GM19240 (cell line): ENCODE measurements around the gene KRT3.

Experiments
- DNase-seq: peaks from one replicate; pipeline ENCODE4 v3.0.0; 2011; ENCODE audit warnings: low spot score; ENCODE audit not compliant: insufficient read length

KRT3 gene

DNA sequence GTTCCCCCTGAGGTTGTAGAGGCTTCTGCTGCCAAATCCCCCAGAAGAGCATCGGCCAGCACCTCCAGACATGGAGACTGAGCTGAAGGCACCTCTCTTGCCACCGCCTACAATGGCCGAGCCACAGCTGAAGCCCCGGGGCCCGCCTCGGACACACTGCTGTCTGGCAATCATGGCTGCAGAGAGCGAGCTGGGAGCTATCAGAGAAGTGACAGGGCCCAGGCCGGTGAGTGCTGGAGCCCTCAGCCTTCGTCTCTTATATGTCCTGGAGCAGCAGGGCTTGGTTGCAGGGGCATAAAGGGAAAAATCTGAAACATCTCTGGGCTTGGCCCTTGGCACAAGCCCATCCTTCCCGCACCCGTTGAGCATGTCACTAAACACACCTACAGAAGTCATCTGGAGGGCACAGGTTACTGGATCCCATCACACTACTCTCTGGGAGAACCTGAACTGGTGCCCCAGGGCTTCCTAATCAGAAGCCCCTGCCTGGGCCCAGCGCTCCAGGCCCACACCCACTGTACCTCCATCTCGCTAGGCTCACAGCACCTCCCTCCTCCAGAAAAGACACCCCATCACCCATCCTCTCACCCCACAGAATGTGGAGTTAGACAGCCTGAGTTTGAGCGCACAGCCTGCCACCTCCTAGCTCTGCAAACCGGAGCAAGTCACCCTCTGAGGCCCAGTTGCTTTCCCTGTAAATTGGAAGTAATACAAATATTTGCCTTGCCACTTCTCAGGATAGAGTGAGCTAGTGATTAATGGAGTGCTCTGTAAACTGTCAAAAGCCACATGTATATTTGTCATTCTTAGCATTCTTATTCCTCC lies 18.2 kb upstream of the KRT3 start, which contains the start of gene KRT4:
Gene KRT4 (minus strand): TSS at position 232 of the 825 bp plus-strand sequence. CDS start 58 bp downstream, at position 174.
- DNase-seq = no peak

GRCh38 chr12:52813203-52813819 lies 17.4 kb upstream of the KRT3 start:
- DNase-seq = no peak

DNA sequence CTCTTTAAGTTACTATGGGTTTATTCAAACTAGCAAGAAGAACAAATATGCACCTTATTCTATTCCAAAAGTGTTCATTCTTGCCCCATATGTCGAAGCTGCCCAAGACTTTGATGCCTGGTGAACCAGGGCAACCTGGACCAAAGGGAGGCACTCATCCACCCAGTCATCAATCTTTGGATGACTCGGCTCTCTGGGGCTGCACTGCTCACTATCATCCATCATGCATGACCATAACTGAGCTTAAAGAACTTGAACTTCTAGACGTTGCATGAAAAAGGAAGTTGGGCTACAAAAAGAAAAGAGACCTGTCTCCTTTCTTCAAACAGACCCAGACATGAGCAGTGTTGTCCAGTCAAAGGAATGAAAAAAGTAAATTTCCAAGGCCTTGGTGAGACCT lies 16.8 kb upstream of the KRT3 start:
- DNase-seq = no peak

- DNase-seq = no peak
Observed at GRCh38 chr12:52812073-52812400, 16.1 kb upstream of the KRT3 start.

DNA sequence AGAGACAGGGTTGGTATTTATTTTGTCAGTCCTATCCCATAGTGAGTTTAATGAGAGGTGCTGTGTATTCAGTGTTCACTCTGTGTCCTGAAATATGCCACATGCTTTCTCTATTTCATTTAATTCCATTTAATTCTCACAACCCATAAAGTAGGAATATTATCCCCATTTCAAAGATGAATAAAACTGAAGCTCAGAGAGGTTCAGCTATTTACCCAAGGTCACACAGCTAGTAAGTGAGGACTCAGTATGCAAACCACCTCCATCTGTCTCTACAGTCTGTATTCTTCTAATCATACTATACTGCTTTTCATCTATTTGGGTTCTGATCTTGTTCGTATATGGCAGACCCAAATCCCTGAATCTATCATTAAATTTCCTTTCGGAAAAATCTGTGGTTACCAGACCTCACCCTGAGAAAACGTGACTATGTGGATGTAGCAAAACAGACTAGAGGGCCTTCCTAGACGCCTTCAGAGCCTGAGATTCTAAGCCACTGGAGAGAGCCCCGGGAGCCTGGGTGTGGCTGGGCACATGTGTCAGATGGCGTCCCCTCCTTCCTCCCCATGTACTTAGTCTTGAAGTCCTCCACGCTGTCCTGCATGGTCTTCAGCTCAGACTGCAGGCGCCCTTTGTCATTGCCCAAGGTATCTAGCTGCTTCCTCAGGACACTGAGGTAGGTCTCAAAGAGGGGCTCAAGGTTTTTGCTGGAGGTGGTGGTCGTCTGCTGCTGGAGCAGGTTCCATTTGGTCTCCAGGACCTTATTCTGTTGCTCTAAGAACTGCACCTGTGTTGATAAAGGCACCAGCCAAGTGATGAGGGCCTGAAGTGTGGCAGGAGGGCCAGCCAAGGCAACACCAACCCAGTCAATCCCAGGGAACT lies 15.5 kb upstream of the KRT3 start:
- DNase-seq = no peak

- no peak for DNase-seq
Observed at GRCh38 chr12:52810554-52810953, 14.6 kb upstream of the KRT3 start.

GRCh38 chr12:52809166-52809565 lies 13.2 kb upstream of the KRT3 start:
- DNase-seq = no peak

DNA sequence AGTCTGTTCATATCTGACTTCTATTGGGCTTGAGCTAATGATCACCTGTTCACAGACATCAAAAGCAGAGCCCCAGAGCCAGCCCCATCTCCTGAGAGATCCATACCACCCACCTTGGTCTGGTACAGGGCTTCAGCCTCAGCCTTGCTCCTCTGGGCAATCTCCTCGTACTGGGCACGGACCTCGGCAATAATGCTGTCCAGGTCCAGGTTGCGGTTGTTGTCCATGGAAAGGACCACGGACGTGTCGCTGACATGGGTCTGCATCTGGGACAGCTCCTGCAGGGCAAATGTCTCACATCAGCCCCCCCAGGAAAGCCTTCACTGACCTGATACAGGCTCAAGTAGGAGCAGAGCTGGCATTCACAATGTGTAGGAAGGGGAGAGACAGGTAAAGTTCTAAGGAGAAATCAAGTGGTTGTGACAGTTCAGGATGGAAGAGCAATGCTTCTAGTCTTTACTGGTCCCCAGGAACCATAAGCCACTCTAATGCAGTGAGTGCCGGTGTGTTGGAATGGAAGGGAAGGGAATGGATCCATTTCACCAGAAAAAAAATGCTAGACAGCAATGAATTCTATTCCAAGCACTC lies 12.8 kb upstream of the KRT3 start:
- DNase-seq = no peak

DNA sequence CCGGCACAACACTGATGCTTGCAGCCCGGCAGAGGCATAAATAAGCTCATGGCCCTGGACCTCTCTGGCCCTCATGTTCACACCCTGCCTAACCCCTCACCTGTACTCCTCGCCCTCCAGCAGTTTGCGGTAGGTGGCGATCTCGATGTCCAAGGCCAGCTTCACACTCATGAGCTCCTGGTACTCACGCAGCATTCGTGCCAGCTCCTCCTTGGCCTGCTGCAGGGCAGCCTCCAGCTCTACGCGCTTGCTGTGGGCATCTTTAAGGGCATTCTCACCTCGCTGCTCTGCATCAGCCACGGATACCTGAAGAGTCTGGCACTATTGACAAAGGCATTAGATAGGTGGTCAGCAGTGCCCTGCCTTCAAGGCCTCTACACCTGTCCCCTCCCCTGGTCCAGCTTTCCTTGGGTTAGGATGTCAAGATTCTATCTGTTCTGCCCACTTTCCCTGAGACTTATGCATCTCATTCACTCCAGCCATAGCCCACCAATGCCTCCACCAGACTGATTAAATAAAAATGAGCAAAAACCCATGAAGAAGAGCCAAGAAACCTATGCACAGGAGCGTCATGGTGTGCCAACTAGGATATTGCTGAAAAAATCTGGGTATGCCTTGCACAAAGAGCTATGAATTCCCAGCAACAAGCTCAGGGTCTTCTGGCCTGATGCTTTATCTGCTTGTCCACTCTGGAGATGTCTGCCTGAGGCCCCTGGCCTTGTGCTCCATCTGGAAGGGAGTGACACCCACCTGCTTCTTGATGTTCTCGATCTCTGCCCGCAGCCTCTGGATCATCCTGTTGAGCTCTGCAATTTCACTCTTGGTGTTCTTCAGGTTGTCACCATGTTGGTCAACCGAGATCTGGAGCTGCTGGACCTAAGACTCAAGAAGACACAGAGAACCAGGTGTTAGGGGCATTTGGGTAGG lies 11.9 kb upstream of the KRT3 start:
- no peak for DNase-seq

GRCh38 chr12:52806821-52807543 lies 11.1 kb upstream of the KRT3 start:
- DNase-seq = no peak

DNA sequence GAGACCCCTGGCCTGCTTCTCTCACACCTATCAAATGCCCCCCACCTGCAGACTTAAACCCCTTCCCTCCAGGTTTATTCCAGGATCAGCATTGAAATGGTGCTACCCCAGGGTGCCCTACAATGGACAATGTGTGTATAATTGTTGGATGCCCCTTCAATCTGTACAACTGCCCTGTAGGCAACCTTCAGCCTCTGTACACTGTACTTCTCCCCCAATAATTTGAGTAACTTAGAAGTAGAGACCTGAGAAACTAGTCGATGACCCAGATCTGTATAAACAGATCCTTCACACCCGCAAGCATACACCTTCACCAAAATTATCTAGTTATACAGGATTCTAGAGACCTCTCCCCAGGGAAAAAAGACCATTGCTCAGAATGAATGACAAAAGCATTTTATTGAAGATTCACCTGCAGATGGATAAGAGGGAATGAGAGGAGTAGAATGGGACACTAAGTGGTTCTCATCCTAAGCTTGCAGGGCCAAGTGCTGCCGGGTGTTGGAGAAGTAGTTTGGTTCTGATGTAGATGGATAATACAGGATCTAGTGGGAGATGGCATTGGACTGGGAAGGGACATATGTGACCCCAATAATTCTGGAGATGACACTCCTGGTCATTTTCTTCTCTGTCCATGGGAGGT lies 10.4 kb upstream of the KRT3 start:
- DNase-seq = no peak

GRCh38 chr12:52805739-52806138 lies 9.8 kb upstream of the KRT3 start:
- DNase-seq = no peak

DNA sequence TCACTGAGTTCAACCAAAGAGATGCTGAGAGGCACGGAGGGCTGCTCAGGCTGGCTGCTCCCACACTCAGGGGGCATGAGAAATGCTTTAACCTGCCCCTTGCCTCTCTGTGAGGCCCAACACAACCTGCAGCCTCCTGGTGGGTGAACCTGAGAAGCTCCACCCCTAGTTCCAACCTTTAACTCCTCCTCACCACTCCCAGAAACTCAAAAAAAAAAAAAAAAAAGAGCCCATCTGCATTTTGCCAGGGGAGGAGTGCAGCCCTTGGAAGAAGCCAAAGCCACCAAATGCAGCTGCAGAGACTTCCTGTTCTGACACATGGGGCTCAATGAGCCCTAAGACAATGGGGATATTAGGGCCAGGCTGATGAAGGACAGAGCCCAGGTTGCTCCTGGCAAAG lies 9.1 kb upstream of the KRT3 start:
- no peak for DNase-seq

- DNase-seq = no peak
Observed at GRCh38 chr12:52802442-52802841, 6.5 kb upstream of the KRT3 start.

GRCh38 chr12:52801773-52802172 lies 5.9 kb upstream of the KRT3 start:
- DNase-seq = no peak

DNA sequence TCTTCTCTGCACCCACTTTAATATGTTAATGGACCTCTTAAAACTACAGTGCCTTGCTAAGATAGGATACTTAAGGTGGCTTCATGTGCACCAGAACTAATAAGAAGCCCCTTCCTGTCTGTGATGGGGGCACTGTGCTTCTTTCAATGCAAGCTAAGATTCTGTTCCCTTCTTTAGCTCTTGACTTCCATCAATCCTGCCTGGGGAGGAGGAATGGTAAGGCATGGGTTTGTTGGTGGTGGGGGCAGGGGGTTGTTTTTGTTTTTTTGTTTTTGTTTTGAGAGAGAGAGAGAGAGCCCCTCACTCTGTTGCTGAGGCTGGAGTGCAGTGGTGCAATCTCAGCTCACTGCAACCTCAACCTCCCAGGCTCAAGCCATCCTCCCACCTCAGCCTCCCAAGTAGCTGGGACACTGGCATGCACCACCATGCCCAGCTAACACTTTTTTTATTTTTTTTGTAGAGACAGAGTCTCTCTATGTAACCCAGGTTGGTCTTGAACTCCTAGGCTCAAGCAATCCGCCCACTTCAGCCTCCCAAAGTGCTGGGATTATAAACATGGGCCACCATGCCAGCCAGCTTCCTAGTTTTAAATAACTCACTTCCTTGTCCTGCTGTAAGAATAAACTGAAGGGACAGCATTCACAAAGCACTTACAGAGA lies 4.5 kb upstream of the KRT3 start:
- no peak for DNase-seq

- DNase-seq = no peak
Observed at GRCh38 chr12:52799505-52800211, 3.7 kb upstream of the KRT3 start.
